Adrenal gland (tissue), 5 donors: ENCODE measurements around the gene SV2C.

Experiments used
- POLR2A ChIP-seq, 2 donors: fragments of 450-650 bp; IDR thresholded peaks; one replicate each; pipeline ENCODE4 v1.6.1; 2017; ENCODE audit warnings: antibody characterized with exemption in 2 of 2, mild to moderate bottlenecking in 2 of 2, moderate library complexity in 1 of 2
- TF ChIP-seq, protein P1 (sequence below), 6 experiments: fragments of 450-650 bp in 4 of 6; fragments of 200-600 bp in 2 of 6; sonication (generic) in 1 of 6; IDR thresholded peaks; 1 replicate in 5 of 6; 2 replicates in 1 of 6; pipeline versions ENCODE4 v1.5.1 to v1.8.0; 2016 to 2021; ENCODE audit warnings: antibody characterized with exemption in 6 of 6, mild to moderate bottlenecking in 2 of 6, moderate library complexity in 1 of 6
- donor health status: DM: no; HTN: no; CAD: no.

DNA sequence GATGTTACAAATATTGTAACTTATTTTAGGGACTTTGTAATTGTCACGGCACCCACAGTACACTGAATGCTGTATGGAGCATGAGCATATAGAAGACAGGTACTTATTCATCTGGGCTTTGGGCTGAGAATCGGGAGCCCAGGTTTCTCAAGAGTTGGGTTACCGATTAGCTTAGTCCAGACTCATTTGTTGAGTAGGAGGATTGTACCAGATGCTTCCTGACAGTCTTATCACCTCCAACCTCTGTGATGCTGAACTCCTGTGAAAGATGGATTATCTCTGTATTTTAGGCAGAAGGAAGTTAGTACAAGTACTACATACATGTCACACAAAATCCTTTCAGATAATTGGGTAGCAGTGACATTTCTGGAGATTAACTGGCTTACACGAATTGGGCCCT, 79.2 kb downstream of the SV2C start:
- no peak for TF ChIP-seq POLR2A (IDR thresholded peaks at IDR 0.05)
- TF ChIP-seq, protein P1, sequence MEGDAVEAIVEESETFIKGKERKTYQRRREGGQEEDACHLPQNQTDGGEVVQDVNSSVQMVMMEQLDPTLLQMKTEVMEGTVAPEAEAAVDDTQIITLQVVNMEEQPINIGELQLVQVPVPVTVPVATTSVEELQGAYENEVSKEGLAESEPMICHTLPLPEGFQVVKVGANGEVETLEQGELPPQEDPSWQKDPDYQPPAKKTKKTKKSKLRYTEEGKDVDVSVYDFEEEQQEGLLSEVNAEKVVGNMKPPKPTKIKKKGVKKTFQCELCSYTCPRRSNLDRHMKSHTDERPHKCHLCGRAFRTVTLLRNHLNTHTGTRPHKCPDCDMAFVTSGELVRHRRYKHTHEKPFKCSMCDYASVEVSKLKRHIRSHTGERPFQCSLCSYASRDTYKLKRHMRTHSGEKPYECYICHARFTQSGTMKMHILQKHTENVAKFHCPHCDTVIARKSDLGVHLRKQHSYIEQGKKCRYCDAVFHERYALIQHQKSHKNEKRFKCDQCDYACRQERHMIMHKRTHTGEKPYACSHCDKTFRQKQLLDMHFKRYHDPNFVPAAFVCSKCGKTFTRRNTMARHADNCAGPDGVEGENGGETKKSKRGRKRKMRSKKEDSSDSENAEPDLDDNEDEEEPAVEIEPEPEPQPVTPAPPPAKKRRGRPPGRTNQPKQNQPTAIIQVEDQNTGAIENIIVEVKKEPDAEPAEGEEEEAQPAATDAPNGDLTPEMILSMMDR (IDR thresholded peaks at IDR 0.05): no peak
